NCI-H748 (cell line): ENCODE results near the gene DHODH.

Source experiments
- DNase-seq: peaks from one replicate; lab custom pipeline; 2025; ENCODE audit not compliant: unreplicated experiment; lab: John Stamatoyannopoulos, UW

DHODH gene

GRCh38 chr16:72013888-72014581 is 5.5 kb downstream of the DHODH start:
- no peak for DNase-seq

GRCh38 chr16:72014675-72015074 is 6.1 kb downstream of the DHODH start:
- DNase-seq, result no peak

GRCh38 chr16:72015124-72015523 is 6.6 kb downstream of the DHODH start:
- no peak for DNase-seq

GRCh38 chr16:72018470-72018869 is 9.9 kb downstream of the DHODH start:
- no peak for DNase-seq

- DNase-seq, result no peak
These were observed 12.5 kb downstream of the DHODH start for GRCh38 chr16:72021043-72021442.

- DNase-seq, result no peak
These were observed 13.6 kb downstream of the DHODH start for GRCh38 chr16:72022127-72022526.

GRCh38 chr16:72023962-72024361 is 15.4 kb downstream of the DHODH start:
- DNase-seq, result no peak

- no peak for DNase-seq
These were observed 16.4 kb downstream of the DHODH start for GRCh38 chr16:72024862-72025382.

- DNase-seq, result no peak
These were observed 17.0 kb downstream of the DHODH start for GRCh38 chr16:72025404-72026114.

GRCh38 chr16:72027669-72028378 is 19.3 kb downstream of the DHODH start:
- no peak for DNase-seq

GRCh38 chr16:72029567-72030271 is 21.2 kb downstream of the DHODH start:
- DNase-seq, result no peak

- no peak for DNase-seq
These were observed 24.9 kb downstream of the DHODH start for GRCh38 chr16:72033437-72033836.

GRCh38 chr16:72036098-72036497 is 27.6 kb downstream of the DHODH start:
- no peak for DNase-seq

- no peak for DNase-seq
These were observed 33.7 kb downstream of the DHODH start for GRCh38 chr16:72042157-72042660.

GRCh38 chr16:72043058-72043457 is 34.5 kb downstream of the DHODH start:
- no peak for DNase-seq

GRCh38 chr16:72043539-72043938 is 35.0 kb downstream of the DHODH start:
- no peak for DNase-seq

- no peak for DNase-seq
These were observed 35.8 kb downstream of the DHODH start for GRCh38 chr16:72044296-72044695.

GRCh38 chr16:72044825-72045359 is 36.3 kb downstream of the DHODH start:
- no peak for DNase-seq

GRCh38 chr16:72049110-72049509 is 40.6 kb downstream of the DHODH start:
- DNase-seq, result no peak

GRCh38 chr16:72050769-72051464 is 42.4 kb downstream of the DHODH start:
- no peak for DNase-seq
